Measurements from ENCODE around the gene GPR55.

GPR55 gene

GRCh38 chr2:230896346-230897115, 28.5 kb downstream of the GPR55 start:
- in situ Hi-C loops (cut with HindIII; ENCODE audit: low sequenced_read_pairs) = no loop called here

GRCh38 chr2:230895536-230896345, 29.3 kb downstream of the GPR55 start:
- in situ Hi-C loops (cut with HindIII; ENCODE audit: low sequenced_read_pairs) = no loop called here
- no peak for TF ChIP-seq CTCF (IDR thresholded peaks at IDR 0.05; ENCODE audit: low read depth, low read length)
- H3K4me3 ChIP-seq (ENCODE audit: low read depth, low read length) = no peak overlapping the region
- DNase-seq (ENCODE audit: low read depth, low spot score) = no peak

More at GRCh38 chr2:230896346-230897115, 28.5 kb downstream of the GPR55 start:
- H3K4me3 ChIP-seq (ENCODE audit: low read depth, low read length) = no peak overlapping the region
- no peak for DNase-seq (ENCODE audit: low read depth, low spot score)
- TF ChIP-seq CTCF (IDR thresholded peaks at IDR 0.05; ENCODE audit: low read depth, low read length) = no peak

DNA sequence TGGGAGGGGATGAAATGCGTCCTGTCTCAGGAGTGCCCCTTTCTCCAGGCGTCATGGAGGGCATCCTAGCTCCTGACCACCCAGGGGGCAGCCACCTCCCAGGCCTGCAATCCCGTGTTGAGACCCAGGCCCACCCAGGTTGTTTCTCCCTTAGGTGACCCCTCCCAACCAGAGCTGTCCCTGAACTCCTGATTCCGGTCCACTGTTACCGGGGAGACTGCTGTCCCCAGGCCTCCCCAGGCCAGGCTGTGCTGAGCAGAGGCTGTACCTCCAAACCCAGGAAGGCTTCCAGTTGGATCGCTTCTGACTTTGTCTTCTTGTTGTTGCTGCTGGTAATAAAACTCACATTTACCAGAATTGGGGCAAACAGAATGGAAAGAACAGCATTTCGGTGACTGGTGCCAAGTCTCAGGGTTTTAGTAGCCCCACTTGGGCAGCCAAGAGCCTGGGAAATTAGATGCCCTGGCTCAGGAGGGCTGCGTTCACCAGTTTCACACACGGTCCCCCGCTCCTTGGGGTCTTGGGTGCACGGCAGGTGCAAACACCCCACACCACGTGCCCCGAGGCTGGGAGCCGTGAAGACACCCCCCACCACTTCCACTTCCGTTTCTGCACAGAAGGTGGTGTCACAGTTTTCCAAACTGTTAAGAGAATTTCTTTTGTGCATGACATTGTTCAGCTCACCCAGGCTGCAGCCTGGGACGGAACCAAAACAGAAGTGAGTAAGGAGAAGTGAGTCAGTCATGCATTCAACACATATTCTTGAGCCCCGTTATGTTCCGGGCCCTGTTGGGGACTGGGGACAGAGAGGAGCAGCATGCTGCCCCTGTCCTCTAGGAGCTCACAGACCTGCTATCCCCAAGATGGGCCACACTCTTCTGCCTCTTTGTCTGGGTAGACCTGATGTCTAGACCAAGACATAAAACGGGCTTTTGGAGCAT, 30.9 kb downstream of the GPR55 start:
- H3K4me3 ChIP-seq (ENCODE audit: low read depth, low read length) = no peak overlapping the region
- TF ChIP-seq CTCF (IDR thresholded peaks at IDR 0.05; ENCODE audit: low read depth, low read length) = no peak
- peak; percentile 5 for DNase-seq (ENCODE audit: low read depth, low spot score)
- in situ Hi-C loops (cut with HindIII; ENCODE audit: low sequenced_read_pairs) = no loop called here

- in situ Hi-C loops (cut with HindIII; ENCODE audit: low sequenced_read_pairs) = no loop called here
- H3K4me3 ChIP-seq (ENCODE audit: low read depth, low read length) = no peak overlapping the region
- no peak for DNase-seq (ENCODE audit: low read depth, low spot score)
- no peak for TF ChIP-seq CTCF (IDR thresholded peaks at IDR 0.05; ENCODE audit: low read depth, low read length)
These were observed 31.7 kb downstream of the GPR55 start for GRCh38 chr2:230893338-230893737.

GRCh38 chr2:230891509-230891908, 33.5 kb downstream of the GPR55 start:
- no peak overlapping the region for H3K4me3 ChIP-seq (ENCODE audit: low read depth, low read length)
- DNase-seq (ENCODE audit: low read depth, low spot score) = no peak
- no peak for TF ChIP-seq CTCF (IDR thresholded peaks at IDR 0.05; ENCODE audit: low read depth, low read length)
- in situ Hi-C loops (cut with HindIII; ENCODE audit: low sequenced_read_pairs) = no loop called here

- H3K4me3 ChIP-seq (ENCODE audit: low read depth, low read length) = no peak overlapping the region
- in situ Hi-C loops (cut with HindIII; ENCODE audit: low sequenced_read_pairs) = no loop called here
- DNase-seq (ENCODE audit: low read depth, low spot score) = no peak
- TF ChIP-seq CTCF (IDR thresholded peaks at IDR 0.05; ENCODE audit: low read depth, low read length) = no peak
These were observed 34.0 kb downstream of the GPR55 start for GRCh38 chr2:230891064-230891463.

Measured in astrocyte of the spinal cord (primary cell).